Coronary artery (tissue), 2 donors: ENCODE results near the gene ACTR6.
"Not testable (repeated sequence)": the region's sequence is repeated elsewhere in the genome, so short reads cannot be mapped to it uniquely, and the experiment has no call there.

ENCODE experiments used
- DNase-seq: peaks from one replicate; pipeline ENCODE4 v3.0.0-alpha.2; 2017; ENCODE audit warnings: low spot score
- H3K27ac ChIP-seq, 2 donors: fragments of 200-600 bp; sonication (generic); one replicate each; pipeline ENCODE4 v1.5.1; 2016 to 2019
- H3K4me3 ChIP-seq: fragments of 200-600 bp; sonication (generic); 2 replicates; pipeline ENCODE4 v1.5.1; 2016; ENCODE audit warnings: mild to moderate bottlenecking, moderate library complexity
- CTCF ChIP-seq: fragments of 200-600 bp; sonication (generic); IDR thresholded peaks from one replicate; pipeline ENCODE4 v1.5.1; 2019; ENCODE audit warnings: antibody characterized with exemption

Gene ACTR6

DNA sequence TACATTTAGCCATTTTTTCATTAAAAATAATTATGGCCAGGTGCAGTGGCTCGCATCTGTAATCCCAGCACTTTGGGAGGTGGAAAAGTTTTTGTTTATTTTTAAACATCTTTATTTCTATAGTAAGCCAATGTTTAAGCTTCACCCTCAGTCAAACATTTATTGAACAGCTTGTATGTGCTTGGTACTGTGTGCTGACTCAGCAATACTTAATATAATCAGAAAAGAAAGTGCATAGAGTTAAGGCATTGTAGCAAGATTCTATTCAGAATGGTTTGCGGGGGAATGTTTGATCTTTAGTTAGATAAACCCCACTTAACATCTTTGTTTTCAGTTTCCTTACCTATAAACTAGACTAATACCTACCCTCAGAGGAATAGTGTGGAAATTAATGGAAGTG, 11.1 kb downstream of the ACTR6 start:
- DNase-seq = no peak
- Histone ChIP-seq H3K4me3 (no peak overlapping the region), H3K27ac (no peak overlapping the region)
- no peak for TF ChIP-seq CTCF

- no peak overlapping the region for H3K27ac ChIP-seq
These were observed 12.6 kb downstream of the ACTR6 start for GRCh38 chr12:100213016-100213891.

GRCh38 chr12:100214518-100214917, 13.9 kb downstream of the ACTR6 start:
- no peak for DNase-seq
- no peak for TF ChIP-seq CTCF
- Histone ChIP-seq H3K27ac (no peak overlapping the region), H3K4me3 (no peak overlapping the region)

More at GRCh38 chr12:100213016-100213891, 12.6 kb downstream of the ACTR6 start:
- TF ChIP-seq CTCF = no peak
- no peak for DNase-seq
- no peak overlapping the region for H3K4me3 ChIP-seq

GRCh38 chr12:100215209-100215608, 14.6 kb downstream of the ACTR6 start:
- no peak for TF ChIP-seq CTCF
- Histone ChIP-seq H3K4me3 (no peak overlapping the region), H3K27ac (no peak overlapping the region)
- no peak for DNase-seq

DNA sequence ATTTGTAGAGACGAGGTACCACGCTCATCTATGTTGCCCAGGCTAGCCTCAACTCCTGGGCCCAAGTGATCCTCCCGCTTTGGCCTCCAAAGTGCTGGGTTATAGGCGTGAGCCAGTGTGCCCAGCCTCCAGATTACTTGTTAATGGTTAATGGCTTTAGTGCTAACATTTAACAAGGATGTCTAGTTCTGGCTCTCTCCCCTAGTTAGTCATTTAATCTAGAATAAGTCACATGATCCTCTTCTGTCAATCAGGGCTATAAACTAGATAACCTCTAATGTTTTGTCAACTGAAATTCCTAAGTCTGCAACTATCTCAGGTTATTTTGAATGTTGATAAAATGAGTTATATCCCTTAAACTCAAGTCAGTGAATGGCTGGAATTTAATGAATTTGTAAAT, 15.7 kb downstream of the ACTR6 start:
- no peak overlapping the region for H3K4me3 ChIP-seq
- DNase-seq = no peak
- no peak for TF ChIP-seq CTCF
- no peak overlapping the region for H3K27ac ChIP-seq

DNA sequence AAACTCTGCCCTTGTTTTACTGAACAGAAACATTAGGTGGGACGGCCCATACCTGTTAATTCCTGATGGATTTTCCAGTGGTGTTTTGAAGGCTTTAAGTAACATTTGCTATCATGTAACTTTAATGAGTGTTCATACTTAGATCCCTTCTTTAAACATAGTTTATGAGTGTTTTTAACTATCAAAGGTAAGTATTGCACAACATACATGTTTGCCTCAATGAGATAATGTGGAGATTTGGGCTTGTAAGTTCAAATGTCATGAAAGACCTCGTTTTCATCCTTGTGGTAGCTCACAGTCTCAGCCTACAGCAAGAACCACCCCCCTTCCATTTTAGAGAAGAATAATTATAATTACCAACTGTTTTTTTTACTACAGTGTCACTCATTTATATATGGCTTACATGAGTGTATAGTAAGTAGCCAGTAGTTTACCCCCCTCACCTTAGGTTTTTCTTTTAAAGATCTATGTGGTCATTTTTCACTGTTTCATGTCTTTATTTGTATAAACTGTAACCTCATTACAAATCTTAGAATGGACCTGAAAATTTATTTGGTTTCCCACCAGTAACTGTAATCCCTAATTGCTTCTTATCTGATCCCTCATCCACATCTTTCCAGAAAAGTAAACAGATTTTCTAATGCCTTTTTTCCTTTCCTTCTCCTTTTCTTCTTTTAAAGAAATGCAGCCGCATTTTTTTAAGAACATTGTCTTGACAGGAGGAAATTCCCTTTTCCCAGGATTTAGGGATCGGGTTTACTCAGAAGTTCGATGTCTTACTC, 18.9 kb downstream of the ACTR6 start:
- TF ChIP-seq CTCF = no peak
- H3K4me3 ChIP-seq = no peak overlapping the region
- no peak overlapping the region for H3K27ac ChIP-seq
- no peak for DNase-seq

DNA sequence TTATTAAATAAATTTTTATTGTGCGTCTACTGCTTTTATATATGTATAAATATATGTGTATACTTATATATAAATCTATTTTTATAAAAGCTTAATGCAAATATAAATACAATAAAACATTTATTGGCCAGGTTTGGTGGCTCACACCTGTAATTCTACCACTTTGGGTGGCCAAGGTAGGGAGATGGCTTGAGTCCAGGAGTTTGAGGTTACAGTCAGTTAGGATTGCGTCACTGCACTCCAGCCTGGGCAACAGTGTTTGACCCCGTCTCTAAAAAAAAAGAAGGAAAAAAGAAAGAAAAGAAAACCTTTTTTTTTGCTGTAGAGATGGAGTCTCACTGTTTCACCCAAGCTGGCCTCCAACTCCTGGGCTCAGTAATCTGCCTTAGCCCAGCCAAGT, 20.9 kb downstream of the ACTR6 start:
- no peak for TF ChIP-seq CTCF
- H3K27ac ChIP-seq = no peak overlapping the region
- DNase-seq = no peak
- no peak overlapping the region for H3K4me3 ChIP-seq

GRCh38 chr12:100222173-100222572, 21.6 kb downstream of the ACTR6 start:
- not testable (repeated sequence) for DNase-seq, H3K4me3 ChIP-seq, H3K27ac ChIP-seq
